GM21619 (cell line): Measurements from ENCODE around the gene ZDHHC19.
"Not testable (repeated sequence)": the region's sequence is repeated elsewhere in the genome, so short reads cannot be mapped to it uniquely, and the experiment has no call there.

Source experiments
- ATAC-seq: cut with Tn5 transposase; IDR thresholded peaks from one replicate; pipeline ENCODE4 v1.9.1; 2021; ENCODE audit not compliant: unreplicated experiment

ZDHHC19 gene

DNA sequence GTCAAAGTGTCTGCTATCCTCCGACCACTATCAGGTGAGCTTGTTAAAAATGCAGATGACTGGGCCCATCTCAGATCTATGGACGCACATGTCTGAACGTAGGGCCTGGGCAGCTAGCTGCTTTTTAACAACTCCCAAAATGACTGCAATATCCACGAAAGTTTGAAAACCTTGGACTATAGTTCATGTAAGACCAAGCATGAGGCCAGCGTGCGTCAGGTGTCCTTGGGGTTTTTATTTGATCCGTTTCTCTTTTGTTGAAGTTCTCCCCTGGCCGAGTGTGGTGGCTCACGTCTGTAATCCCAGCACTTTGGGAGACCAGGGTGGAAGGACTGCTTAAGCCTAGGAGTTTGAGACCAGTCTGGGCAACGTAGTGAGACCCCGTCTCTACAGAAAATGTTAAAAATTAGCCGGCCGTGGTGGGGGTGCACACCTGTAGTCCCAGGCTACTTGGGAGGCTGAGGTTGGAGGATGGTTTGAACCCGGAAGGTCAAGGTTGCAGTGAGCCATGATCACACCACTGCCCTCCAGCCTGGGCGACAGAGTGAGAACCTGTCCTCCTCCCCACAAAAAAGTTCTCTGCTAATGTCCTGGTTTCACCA, 14.7 kb upstream of the ZDHHC19 start:
- no peak for ATAC-seq

DNA sequence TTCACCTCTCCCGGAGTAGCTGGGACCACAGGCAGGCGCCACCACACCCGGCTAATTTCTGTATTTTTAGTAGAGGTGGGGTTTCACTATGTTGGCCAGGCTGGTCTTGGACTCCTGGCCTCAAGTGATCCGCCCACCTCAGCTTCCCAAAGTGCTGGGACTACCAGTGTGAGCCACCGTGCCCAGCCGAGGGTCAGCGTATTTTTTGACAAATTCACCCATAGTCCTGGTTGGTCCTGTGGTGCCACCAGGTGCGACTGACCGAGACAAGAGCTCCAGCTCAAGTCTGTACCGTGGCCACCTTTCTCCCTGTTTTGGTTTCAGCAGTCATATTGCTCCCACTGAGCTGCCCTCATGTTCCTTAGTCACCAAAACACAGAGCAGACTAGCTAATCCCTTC, 13.9 kb upstream of the ZDHHC19 start:
- no peak for ATAC-seq

DNA sequence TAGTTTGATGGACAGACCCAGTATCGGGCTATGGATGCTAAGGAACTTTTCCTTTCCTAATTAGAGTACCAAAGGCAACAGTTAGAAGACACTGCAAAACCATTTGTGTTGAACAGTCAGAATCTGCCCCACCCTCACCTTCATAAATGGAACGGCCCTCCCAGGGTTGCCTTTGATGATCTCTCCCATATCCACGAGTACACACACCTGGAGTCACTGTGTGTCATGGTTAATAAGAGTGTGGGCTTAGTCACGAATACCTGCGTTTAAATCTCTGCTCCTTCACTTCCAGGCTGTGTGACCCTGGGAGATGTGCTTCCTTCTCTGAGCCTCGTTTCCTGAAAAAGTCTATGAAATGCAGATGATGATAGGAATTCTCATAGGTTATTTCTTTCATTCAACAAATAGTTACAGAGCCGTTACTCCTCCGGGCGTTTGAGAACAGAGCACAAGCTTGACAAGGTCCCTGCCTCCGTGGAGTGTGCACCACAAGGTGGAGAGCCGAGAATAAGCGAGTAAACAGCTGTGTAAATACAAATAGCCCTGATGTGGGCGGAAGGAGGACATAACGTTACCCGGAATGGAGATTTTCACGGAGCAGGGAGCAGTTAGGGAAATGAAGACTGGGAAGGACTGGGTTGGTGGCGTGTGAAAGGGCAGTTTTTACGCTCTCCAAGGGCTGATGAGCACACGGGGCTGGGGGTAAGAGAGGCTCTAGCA, 11.8 kb upstream of the ZDHHC19 start:
- ATAC-seq, result no peak

DNA sequence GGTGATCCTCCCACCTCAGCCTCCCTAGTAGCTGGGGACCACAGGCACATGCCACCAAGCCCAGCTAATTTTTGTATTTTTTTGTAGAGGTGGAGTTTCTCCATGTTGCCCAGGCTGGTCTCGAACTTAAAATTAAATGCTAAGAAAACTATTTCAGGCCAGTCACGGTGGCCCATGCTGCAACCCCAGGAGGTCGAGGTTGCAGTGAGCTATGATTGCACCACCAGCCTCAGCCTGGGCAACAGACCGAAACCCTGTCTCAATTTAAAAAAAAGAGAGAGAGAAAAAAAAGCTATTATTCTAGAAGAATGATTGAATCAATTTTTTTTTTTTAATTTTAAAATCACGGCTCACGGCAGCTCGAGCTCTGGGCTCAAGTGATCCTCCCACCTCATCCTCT, 9.8 kb upstream of the ZDHHC19 start:
- ATAC-seq, result no peak

DNA sequence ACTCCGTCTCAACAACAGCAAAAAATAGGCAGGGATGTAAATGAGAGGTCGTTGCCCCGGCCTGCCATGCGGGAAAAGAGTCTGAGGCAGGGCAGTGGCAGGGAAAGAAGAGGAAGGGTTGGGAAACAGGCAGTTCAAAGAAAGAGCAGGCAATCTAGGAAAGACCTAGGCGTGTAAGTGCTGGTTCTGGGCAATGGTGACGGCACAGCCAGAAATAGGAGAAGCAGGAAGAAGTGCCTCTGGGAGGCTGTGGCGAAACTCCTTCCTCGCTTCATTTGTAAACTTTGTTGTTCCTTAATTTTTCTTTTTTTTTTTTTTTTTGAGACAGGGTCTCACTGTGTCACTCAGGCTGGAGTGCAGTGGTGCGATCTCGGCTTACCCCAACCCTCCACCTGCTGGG, 9.4 kb upstream of the ZDHHC19 start:
- no peak for ATAC-seq

DNA sequence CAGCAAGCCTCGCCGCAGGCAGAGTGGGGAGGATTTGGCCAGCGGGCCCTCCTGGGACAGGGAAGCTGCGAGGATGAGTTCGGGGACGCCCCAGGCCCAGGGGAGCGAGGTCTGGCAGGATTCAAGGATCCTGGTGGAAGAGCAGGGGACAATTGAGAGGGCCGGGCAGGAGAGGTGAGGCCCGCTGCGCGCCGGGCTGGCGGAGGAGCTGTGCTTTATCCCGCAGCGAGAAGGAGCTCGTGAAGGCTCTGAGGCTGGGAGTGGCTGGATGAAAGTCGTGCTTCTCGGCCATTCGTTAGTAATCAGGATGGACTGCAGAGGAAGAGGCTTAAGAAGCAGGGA, 8.7 kb upstream of the ZDHHC19 start:
- ATAC-seq, result no peak

DNA sequence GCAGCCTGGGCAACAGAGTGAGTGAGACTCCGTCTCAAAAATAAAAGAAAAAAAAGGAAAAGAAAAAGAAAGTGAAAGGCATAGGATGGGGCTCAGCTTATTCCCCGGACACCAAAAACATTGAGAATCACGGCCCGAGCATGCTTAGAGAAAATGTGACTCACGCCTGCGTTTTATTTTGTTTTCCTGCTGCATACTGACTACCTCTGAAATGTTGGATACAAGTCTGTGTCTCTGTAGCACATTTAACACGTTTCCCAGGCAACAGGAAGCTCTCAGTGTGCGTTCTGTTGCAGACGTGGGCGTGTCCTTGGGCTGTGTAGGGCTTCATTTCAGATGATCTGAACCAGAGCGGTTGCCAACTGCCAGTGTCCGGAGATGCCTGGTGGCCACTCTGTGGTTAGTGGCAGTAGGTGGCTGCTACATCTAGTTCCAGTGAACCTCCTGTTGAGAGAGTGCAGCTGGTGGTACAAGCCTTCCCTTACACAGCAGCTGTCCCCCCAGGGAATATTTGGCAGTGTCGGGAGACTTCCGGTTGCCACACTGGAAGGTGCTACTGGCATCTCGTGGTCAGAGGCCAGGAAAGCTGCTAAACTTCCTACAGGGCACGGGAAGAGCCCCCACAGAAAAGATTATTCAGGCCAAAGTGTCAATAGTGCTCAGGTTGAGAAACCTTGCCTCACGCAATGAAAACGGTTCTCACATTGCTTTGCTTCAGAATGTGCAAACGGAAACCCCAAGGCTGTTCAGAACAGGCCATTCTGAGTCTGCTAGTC, 8.2 kb upstream of the ZDHHC19 start:
- peak; percentile 75 for ATAC-seq

DNA sequence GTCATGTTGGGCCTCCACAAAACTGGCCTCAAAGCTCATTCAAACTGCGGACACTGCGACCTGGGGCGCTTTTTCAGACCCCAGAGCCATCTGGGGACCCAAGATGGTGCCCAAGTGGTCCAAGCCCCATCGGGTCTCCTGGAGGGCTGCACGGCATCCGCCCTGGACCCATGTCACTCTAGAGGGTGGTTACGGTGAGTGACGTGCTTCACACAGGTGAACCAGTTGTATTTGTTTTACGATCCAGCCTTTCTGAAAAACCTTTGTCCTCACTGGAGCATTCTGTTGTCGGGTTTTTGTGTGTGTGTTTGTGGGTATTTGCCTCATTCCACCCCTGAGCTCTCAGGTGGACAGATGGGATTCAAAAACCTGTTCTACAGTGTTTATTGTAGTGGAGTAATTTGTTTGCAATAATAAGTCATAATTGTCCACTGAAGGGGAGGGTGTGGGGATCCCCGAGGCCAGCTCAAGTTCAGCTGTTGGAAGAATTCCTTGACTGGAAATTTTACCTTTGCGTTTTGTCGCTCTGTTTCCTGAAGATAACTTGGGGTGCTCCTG, 7.0 kb upstream of the ZDHHC19 start:
- ATAC-seq, result no peak

DNA sequence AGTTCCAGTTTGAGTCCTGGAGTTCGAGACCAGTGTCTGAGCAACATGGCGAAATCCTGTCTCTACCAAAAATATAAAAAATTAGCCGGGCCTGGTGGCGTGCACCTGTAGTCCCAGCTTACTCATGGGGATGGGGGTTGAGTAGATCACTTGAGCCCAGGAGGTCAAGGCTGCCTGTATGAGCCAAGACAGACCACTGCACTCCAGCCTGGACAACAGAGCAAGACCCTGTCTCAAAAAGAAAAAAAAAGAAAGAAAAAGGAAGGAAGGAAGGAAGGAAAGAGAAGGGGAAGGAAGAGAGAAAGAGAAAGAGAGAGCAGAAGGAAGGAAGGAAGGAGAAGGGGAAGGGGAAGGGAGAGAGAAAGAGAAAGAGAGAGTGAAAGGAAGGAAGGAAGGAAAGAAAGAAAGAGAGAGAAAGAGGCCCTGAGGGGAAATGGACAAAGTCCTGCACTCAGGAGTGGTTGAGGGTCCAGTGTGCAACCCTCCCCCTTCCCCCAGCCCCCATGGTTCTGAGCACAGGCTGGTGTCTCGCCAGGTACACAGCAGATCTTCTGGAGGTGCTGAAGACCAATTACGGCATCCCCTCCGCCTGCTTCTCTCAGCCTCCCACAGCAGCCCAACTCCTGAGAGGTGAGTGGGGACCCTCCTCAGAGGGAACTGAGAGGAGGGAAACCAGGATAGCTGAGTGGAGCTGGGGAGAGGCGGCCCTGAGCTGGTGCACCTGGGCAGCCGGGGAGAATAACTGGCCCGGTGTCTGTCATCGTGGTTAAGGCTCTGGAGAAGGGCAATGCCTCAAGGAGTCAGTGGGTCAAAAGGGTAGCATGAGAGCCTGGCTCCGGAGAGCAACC, 6.3 kb upstream of the ZDHHC19 start:
- ATAC-seq, result no peak

DNA sequence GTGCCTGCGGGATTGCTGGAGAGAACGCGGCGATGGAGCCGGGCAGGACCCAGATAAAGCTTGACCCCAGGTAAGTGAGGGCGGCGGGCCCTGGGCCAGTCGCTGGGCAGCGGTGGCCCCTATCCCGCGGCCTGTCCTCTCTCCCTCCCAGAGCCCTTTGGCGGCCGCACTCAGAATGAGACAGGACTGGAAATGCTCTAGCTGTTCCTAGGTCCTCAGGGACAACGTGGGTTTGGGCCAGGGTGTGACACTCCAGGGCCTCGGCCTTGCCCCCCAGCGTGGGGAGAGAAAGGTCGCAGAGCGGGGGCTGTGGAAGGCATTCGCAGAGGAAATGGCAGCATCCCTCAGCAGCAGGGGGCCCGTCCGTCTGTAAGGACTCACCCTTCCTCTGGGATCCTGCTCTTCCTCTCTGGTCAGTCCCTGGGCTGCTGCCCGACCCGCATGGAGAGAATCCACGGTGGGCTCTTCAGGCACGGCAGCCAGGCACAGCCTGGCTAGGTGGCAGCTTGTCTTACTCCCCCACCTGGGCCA, 5.5 kb upstream of the ZDHHC19 start:
- no peak for ATAC-seq

DNA sequence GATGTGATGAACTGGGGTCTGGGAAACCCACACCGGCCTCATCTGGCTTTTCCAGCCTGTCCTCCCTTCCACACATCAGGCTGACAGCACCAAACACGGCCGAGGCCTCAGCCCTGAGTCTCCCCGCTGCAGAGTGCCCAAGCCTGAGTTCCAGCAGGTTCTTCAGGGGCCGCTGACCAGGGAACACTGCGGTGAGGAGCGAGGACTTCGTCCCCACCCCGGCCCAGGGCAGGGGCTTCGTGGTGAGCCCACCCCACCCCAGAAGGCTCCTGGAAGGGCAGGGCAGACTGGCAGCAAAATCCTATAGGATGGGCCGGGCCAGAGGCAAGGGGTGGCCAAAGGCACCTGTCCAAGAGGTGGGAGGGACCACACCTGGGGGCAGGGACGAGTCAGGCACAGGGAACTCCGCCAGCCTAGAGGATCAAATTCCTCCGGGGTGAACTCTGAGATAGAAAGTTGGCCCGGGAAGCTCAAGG, 4.9 kb upstream of the ZDHHC19 start, which contains the start of gene SLC51A:
Gene SLC51A (plus strand): TSS at position 446 of the 476 bp plus-strand sequence. CDS start 179 bp downstream, outside the sequence.
- no peak for ATAC-seq

DNA sequence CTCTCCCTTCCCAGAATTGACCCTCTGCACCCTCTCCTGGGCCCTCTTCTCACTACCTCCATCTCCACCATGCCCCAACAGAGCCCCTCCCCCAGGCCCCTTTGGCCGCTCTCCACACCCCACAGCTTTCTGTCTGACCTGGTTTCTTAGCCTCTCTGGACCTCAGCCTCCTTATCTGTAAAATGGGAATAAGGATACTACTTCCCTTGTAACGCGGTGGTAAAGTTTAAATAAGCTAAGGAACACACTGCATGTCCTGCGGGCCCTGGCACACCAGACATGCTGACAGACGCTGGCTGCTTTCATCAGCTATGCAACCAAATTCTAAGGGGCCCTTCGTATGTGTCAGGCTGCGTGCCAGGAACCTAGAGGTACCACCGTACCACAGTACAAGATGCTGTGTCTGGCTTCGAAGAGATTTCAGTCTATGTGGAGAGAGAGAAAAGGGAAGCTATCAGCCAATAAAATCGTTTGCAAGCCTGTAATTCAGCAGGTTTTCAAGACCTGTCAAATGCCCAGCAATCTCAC, 4.4 kb upstream of the ZDHHC19 start:
- ATAC-seq, result no peak

DNA sequence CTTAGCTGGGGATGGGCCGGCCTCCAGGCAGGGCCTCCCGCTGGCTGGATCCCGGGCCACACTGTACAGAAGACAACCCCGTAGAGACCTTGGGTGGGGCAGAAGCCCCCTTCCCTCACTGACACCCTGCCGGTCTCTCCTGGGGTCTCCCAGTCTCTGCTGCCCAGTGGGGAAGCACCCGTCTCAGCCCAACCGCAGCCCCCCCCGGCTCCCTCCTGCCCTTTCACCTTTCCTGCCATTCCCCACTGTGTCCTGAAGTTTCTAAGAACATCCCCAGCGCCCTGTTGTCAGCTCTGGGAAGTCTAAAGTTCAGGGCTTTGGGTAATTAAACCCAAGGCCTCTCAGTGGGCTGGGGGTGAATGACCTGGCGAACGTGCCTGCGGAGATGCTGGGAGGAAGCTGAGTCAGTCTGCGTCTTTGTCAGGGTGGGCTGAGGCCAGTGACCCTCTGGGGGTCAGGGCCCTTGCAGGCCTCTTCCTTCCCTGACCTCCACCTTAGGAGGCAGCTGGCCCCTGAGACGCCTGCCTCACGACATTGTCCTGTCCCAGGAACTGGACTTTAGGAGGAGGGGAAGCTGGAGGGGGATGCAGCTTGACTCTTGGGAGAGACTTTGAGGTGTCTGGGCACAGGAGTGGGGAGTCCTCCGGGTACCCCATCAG, 3.7 kb upstream of the ZDHHC19 start:
- ATAC-seq, result no peak

DNA sequence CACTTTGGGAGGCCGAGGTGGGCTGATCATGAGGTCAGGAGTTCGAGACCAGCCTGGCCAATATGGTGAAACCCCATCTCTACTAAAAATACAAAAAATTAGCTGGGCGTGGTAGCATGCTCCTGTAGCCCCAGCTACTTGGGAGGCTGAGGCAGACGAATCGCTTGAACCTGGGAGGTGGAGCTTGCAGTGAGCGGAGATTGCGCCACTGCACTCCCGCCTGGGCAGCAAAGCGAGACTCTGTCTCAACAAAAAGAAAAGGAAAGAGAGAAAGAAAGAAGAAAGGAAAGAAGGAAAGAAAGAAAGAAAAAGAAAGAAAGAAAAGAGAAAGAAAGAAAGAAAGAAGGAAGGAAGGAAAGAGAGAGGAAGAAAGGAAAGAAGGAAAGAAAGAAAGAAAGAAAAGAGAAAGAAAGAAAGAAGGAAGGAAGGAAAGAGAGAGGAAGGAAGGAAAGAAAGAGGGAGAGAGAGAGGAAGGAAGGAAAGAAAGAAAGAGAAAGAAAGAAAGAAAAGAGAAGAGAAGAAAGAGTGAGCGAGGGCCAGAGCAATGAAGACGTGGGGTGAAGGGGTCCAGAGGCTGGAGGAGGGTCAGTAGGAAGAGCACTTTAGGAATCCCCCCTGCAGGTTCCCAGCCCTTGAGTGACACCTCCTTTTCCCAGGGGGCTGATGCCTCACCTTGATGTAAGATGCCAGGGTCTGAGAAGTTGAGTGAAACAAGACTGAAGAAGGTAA, 1.1 kb downstream of the ZDHHC19 start:
- ATAC-seq, result not testable (repeated sequence)

DNA sequence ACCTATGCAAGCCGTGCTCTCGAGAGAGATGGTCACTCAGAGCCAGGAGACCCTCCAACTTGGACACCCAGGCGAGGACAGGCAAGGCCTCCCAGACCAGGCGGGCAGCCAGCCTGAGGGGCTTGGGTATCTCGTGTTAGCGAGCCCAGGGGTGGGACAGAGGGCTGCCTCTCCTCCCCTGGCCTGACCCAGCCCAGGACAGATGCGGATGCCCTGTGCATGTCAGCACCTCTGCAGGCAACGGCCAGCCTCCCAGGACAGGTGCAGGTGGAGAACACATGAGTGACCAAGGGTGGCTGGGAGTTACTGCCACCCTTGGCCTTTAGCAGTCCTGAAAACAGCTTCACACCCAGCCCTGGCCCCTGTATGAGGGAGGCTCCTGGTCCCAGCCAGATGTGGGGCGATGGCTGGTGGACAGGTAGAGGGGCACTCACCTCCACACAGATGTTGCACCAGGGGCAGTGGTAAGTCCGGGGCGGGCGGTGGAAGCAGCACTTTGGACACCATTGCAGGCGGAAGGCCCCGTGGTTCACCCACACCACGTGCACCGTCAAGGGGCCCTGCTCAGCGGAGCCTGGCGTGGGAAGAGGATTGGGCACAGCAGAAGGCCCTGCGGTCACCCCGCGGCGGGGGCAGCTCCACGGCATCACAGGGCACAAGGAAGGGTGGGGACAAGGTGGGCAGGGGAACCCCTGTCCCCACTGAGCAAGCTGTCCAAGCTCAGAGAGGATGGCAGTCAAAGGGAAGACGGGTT, 2.1 kb downstream of the ZDHHC19 start:
- no peak for ATAC-seq

DNA sequence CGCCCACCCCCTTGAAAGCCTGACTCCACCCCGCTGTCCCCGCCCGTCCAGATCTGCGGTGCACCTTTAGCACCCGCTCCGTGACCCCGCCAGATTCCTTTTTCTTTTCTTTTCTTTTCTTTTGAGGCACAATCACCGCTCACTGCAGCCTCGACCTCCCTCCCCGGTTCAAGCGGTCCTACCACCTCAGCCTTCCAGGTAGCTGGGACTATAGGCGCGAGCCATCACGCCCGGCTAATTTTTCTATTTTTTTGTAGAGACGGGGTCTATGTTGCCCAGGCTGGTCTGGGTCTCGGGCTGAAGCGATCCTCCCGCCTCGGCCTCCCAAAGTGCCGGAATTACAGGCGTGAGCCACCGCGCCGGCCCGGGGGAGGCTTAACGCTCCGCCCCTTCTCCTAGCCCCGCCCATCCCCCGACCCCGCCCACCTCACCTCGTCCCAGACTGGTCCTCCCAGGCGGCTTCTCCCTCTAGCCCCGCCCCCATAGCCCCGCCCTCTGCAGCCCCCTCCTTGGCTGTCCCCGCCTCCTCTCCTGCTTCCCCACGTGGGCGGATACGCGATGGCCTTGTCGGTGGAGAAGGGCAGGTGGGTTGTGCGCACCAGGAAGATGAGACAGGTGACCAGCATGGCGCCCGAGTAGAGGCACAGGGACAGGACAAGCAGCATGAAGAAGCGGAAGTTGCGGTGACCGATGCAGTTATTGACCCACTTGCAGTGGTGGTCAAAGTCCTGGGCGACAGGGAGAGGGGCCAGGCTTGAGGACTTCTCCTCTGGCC, 3.2 kb downstream of the ZDHHC19 start:
- ATAC-seq, result no peak

DNA sequence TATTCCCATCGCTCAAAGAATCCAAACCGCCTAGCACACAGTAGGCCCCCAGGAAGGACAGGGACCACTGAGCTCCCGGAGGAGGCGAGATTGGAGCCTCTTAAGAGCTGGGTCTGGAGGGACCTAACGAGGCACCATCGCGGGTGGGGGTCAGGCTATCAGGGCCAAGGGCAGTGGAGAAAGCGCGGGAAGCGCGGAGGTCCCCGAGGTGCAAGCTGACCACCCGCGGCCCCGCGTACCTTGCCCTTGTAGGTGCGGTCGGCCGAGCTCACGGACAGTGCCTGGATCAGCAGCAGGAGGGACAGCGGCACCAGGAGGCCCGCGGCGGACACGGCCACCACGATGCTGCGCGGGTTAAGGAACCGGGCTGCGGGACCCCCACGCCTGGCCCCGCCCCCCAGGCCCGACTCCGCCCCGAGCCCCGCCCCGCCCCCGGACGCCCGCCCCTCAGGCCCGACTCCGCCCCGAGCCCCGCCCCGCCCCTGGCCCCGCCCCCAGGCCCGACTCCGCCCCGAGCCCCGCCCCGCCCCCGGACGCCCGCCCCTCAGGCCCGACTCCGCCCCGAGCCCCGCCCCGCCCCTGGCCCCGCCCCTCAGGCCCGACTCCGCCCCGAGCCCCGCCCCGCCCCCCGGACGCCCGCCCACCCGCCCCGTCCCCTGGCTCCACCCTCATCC, 3.9 kb downstream of the ZDHHC19 start:
- ATAC-seq, result no peak
